Esophagus muscularis mucosa (tissue), 4 donors: ENCODE results near the gene MAP3K15. TPM values are rescaled to one million over a fixed set of nuclear protein-coding genes. Genes with fewer than 3 reads are reported as not detected.

Experiments used
- DNase-seq: peaks from one replicate; pipeline ENCODE4 v3.0.0-alpha.2; 2017; ENCODE audit errors: extremely low spot score
- H3K27ac ChIP-seq, 4 donors: fragments of 200-600 bp; sonication (generic); replicated peaks in 1 of 4; 1 replicate in 3 of 4; 2 replicates in 1 of 4; pipeline ENCODE4 v1.5.1; 2016 to 2019; ENCODE audit warnings: mild to moderate bottlenecking in 1 of 4
- H3K27me3 ChIP-seq, 4 donors: fragments of 200-600 bp; sonication (generic); one replicate each; pipeline versions ENCODE4 v1.5.1 to v1.6.0; 2016 to 2019
- H3K36me3 ChIP-seq, 4 donors: fragments of 200-600 bp; sonication (generic); one replicate each; pipeline ENCODE4 v1.5.1; 2016 to 2019
- H3K4me1 ChIP-seq, 4 donors: fragments of 200-600 bp; sonication (generic); one replicate each; pipeline ENCODE4 v1.5.1; 2016 to 2019
- H3K4me3 ChIP-seq, 4 donors: fragments of 200-600 bp; sonication (generic); 1 replicate in 2 of 4; 2 replicates in 2 of 4; pipeline ENCODE4 v1.5.1; 2016 to 2019; ENCODE audit warnings: mild to moderate bottlenecking in 4 of 4, moderate library complexity in 1 of 4
- H3K9me3 ChIP-seq, 4 donors: fragments of 200-600 bp; sonication (generic); 1 replicate in 3 of 4; 2 replicates in 1 of 4; pipeline ENCODE4 v1.5.1; 2016 to 2019
- CTCF ChIP-seq, 3 experiments: fragments of 200-600 bp in 2 of 3; fragments of 450-650 bp in 1 of 3; sonication (generic) in 2 of 3; IDR thresholded peaks; one replicate each; pipeline ENCODE4 v1.5.1; 2017 to 2019; ENCODE audit warnings: antibody characterized with exemption in 3 of 3, mild to moderate bottlenecking in 2 of 3, moderate library complexity in 1 of 3
- EP300 ChIP-seq: sonication (generic); formaldehyde crosslinking; IDR thresholded peaks from one replicate; pipeline ENCODE4 v1.6.1; 2017; ENCODE audit warnings: antibody characterized with exemption
- POLR2A ChIP-seq: fragments of 450-650 bp; IDR thresholded peaks from one replicate; pipeline ENCODE4 v1.6.1; 2017; ENCODE audit warnings: antibody characterized with exemption, moderate library complexity, mild to moderate bottlenecking, low read depth
- POLR2AphosphoS5 ChIP-seq, 2 donors: sonication (generic); formaldehyde crosslinking; IDR thresholded peaks; one replicate each; pipeline ENCODE4 v1.6.1; 2017; ENCODE audit warnings: antibody characterized with exemption in 2 of 2
- WGBS: methylation state at CpG from one replicate; pipeline ENCODE4 v1.1.5; 2018; 5-methylcytosine and 5-hydroxymethylcytosine counted together
- intact Hi-C: fragments of 100-400 bp; cut with DNase I; formaldehyde crosslinking; loops from one replicate; pipeline ENCODE4 v1.15.1; 2023
- total RNA-seq, 4 donors: library from RNA; depleted of rRNA; stranded (reverse); fragments of >200 nt; gene quantifications; one replicate each; pipeline versions ENCODE4 v1.1.0 to v1.2.1, GENCODE V29; 2016

MAP3K15 gene
- total RNA-seq, 4 donors from 2014 or later, result 0.13 to 0.33 TPM; not detected in 2

- 79% methylated on average over 2 of the region's 4 CpGs for WGBS
Observed at GRCh38 chrX:19386679-19387078, 128.6 kb downstream of the MAP3K15 start.

GRCh38 chrX:19382555-19383145 is 132.7 kb downstream of the MAP3K15 start:
- no peaks in the 10 kb centered on the region for H3K36me3 ChIP-seq
- DNase-seq, result no peak
- TF ChIP-seq POLR2AphosphoS5 (IDR thresholded peaks at IDR 0.05) (no peak), CTCF (IDR thresholded peaks at IDR 0.05) (peak in 2 of 3 experiments; percentile 21 to 42)
- H3K4me1 ChIP-seq, result no peaks in the 10 kb centered on the region
- H3K4me3 ChIP-seq, result no peak overlapping the region
- WGBS, result 33% methylated on average over 16 of the region's 16 CpGs
- H3K9me3 ChIP-seq, result peaks cover 0 to 10% (median 0%) of the 10 kb centered on the region in 4 donors
- intact Hi-C loops, result no loop called here
- peaks cover 0 to 1% (median 0%) of the 10 kb centered on the region in 4 donors for H3K27me3 ChIP-seq
- no peak overlapping the region for H3K27ac ChIP-seq

More at GRCh38 chrX:19386679-19387078, 128.6 kb downstream of the MAP3K15 start:
- Histone ChIP-seq H3K27me3 (peaks cover 0 to 6% (median 0%) of the 10 kb centered on the region in 4 donors), H3K36me3 (no peaks in the 10 kb centered on the region), H3K4me1 (no peaks in the 10 kb centered on the region), H3K4me3 (no peak overlapping the region), H3K27ac (no peak overlapping the region), H3K9me3 (peaks cover 0 to 10% (median 0%) of the 10 kb centered on the region in 4 donors)
- TF ChIP-seq EP300 (no peak), POLR2AphosphoS5 (IDR thresholded peaks at IDR 0.05) (no peak)
- intact Hi-C loops, result no loop called here
- no peak for DNase-seq

- DNase-seq, result no peak
- intact Hi-C loops, result no loop called here
- Histone ChIP-seq H3K27me3 (no peaks in the 10 kb centered on the region), H3K27ac (no peak overlapping the region), H3K4me3 (no peak overlapping the region), H3K9me3 (peaks cover 0 to 10% (median 0%) of the 10 kb centered on the region in 4 donors), H3K36me3 (no peaks in the 10 kb centered on the region), H3K4me1 (no peaks in the 10 kb centered on the region)
- WGBS, result 86% methylated on average over 9 of the region's 9 CpGs
- TF ChIP-seq CTCF (IDR thresholded peaks at IDR 0.05), result no peak
- no peak for TF ChIP-seq POLR2AphosphoS5 (IDR thresholded peaks at IDR 0.05)
- TF ChIP-seq POLR2A, result no peak
- TF ChIP-seq EP300, result no peak
Observed at GRCh38 chrX:19381326-19381725, 134.0 kb downstream of the MAP3K15 start.

GRCh38 chrX:19377799-19378198 is 137.5 kb downstream of the MAP3K15 start:
- H3K4me1 ChIP-seq, result peaks cover 0 to 9% (median 8%) of the 10 kb centered on the region in 4 donors
- 86% methylated on average over 11 of the region's 12 CpGs for WGBS
- TF ChIP-seq CTCF (IDR thresholded peaks at IDR 0.05) (no peak), POLR2AphosphoS5 (IDR thresholded peaks at IDR 0.05) (no peak), POLR2A (no peak), EP300 (no peak)
- H3K4me3 ChIP-seq, result no peak overlapping the region
- intact Hi-C loops, result loop anchor here (10.0 kb wide), 2 partner anchors 167 to 517 kb away; no protein-coding TSS in a partner anchor
- no peaks in the 10 kb centered on the region for H3K27me3 ChIP-seq
- H3K27ac ChIP-seq, result no peak overlapping the region
- no peaks in the 10 kb centered on the region for H3K9me3 ChIP-seq
- DNase-seq, result no peak
- H3K36me3 ChIP-seq, result no peaks in the 10 kb centered on the region

GRCh38 chrX:19375546-19375945 is 139.8 kb downstream of the MAP3K15 start:
- Histone ChIP-seq H3K27ac (no peak overlapping the region), H3K4me3 (no peak overlapping the region), H3K4me1 (peaks cover 0 to 13% (median 12%) of the 10 kb centered on the region in 4 donors), H3K9me3 (no peaks in the 10 kb centered on the region), H3K36me3 (no peaks in the 10 kb centered on the region), H3K27me3 (no peaks in the 10 kb centered on the region)
- intact Hi-C loops, result loop anchor here (10.0 kb wide), 2 partner anchors 169 to 519 kb away; no protein-coding TSS in a partner anchor
- no peak for TF ChIP-seq CTCF (IDR thresholded peaks at IDR 0.05)
- no peak for TF ChIP-seq POLR2AphosphoS5 (IDR thresholded peaks at IDR 0.05)
- TF ChIP-seq EP300, result no peak
- no peak for TF ChIP-seq POLR2A
- WGBS, result 78% methylated on average over 8 of the region's 8 CpGs
- no peak for DNase-seq
